Lower leg skin (tissue), 3 donors: ENCODE measurements around the gene SEPHS1.

ENCODE experiments used
- CTCF ChIP-seq, 3 donors: fragments of 450-650 bp; IDR thresholded peaks; one replicate each; pipeline ENCODE4 v1.5.1; 2016; ENCODE audit warnings: antibody characterized with exemption in 3 of 3, mild to moderate bottlenecking in 3 of 3, moderate library complexity in 2 of 3
- POLR2A ChIP-seq, 2 donors: fragments of 450-650 bp; IDR thresholded peaks; one replicate each; pipeline ENCODE4 v1.6.1; 2016 to 2017; ENCODE audit warnings: antibody characterized with exemption in 2 of 2, mild to moderate bottlenecking in 1 of 2, moderate library complexity in 1 of 2

- TF ChIP-seq CTCF (IDR thresholded peaks at IDR 0.05), result no peak
- no peak for TF ChIP-seq POLR2A (IDR thresholded peaks at IDR 0.05)
These were observed 20.0 kb downstream of the SEPHS1 start for GRCh38 chr10:13328126-13328525.
